HG03521 (cell line): ENCODE results near the gene GINS1.
"Not testable (repeated sequence)": the region's sequence is repeated elsewhere in the genome, so short reads cannot be mapped to it uniquely, and the experiment has no call there.

Experiments used
- ATAC-seq: cut with Tn5 transposase; IDR thresholded peaks from one replicate; pipeline ENCODE4 v1.9.1; 2021; ENCODE audit warnings: mild to moderate bottlenecking, moderate library complexity; ENCODE audit not compliant: unreplicated experiment

The GINS1 gene

DNA sequence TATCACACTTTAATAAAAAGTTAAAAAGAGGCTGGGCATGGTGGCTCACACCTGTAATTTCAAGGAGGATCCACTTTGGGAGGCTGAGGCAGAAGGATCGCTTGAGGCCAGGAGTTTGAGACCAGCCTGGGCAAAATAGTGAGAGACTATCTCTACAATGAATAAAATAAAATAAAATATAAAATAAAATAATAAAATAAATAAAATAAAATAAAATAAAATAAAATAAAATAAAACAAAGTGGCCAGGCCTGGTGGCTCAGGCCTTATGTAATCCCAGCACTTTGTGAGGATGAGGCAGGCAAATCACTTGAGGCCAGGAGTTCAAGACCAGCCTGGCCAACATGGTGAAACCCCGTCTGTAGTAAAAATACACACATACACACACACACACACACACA is 65.8 kb downstream of the GINS1 start:
- not testable (repeated sequence) for ATAC-seq

DNA sequence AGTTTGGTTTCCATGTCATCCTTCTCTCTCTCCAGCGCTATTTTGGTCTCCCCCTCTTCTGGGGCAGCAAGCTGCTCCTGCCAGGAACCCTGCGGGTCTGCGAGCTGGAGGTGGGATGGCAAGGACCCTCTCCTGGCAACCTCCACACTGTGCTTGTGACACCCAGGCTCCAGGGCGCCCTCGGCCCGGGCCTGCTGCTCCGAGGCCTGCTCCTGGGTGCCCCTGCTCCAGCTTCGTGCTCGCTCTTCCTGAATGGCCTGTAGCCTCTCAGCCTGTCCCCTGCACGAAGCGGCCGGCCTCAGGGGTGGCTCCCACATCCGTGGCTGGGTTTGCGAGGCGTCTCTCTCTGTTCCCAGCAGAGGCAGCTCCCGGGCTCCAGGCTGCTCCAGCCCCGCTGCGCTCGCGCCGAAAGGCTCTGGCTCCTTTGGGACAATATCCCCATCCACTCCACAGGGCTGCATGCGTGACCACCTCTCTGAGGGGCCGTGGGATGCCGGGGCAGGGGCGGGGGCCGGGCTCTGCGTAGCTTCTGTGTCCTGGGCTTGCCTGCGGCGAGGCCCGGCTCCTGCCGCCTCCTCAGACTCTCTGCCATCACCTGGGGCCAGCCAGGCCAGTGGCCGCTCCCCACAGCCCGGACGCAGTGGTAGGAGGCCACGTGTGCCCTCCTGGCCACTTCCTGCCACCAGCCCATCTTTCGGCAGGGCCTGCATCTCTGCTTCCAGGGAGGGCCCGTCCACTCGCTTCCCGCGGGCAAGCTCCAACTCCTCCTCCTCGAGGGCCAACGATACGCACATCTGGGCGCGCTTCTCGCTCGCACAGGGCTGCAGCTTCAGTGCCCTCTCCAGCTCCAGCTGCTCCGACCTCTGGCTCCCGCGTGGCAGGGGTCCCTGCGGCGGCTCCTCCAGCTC is 68.9 kb downstream of the GINS1 start:
- no peak for ATAC-seq

DNA sequence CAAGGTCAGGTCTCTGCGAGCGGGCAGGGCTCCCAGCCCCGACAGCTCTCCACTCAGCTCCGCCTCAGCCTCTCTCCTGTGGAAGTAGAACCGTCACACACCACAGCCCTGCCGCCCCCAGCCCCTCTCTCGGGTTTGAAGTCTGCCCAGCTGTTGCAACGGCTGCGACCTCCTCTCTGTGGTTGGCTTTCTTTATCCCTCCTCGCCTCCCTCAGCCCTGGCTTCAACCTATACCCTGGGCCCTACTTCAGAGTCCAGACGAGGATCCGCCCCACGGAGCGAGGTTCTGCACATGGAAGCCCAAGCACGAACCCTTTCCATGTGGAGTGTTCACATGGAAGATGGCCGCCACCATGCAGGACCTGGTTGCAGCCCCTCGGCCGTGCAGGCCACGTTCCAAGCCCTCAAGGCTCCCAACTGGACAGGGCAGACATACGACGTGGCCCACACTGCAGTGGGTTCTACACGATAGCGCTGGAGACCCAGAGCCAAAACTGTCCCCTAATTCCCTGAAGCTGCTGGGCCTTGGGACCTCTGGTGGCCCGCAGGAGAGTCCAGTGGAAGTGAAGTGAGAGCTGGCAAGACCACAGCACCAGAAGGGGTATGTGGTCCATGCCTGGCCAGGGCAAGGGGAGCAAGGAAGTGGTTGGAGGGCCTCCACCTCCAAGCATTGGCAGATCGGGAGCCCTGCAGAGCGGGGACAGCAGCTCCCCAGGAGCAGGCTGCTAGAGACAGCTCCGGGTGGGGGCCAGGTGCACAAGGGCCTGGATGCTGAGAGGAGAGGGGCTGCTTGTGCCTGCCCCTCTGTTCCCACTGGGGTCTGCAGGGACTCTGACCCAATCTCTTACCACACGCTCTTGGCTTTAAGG is 69.8 kb downstream of the GINS1 start:
- ATAC-seq, result no peak

- no peak for ATAC-seq
These were observed 71.6 kb downstream of the GINS1 start for GRCh38 chr20:25478889-25479568.

DNA sequence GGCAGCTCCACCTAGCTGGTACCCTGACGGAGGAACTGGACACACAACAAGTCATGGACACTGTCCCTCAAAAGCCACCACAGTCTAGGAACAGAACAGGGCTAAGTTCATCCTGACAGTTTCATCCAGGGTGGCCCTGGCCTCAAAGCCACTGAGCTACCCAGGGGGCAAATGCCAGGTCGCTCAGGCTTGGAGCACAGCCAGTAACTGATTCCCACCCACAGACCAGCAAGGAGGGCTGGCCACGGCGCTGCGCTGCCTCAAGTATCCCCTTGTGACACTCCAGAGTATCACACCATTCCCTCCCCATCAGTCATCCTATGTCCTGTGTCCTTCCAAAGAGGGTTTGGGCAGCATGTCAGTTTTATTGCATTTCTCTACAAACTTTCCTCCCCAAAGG is 72.2 kb downstream of the GINS1 start:
- no peak for ATAC-seq

DNA sequence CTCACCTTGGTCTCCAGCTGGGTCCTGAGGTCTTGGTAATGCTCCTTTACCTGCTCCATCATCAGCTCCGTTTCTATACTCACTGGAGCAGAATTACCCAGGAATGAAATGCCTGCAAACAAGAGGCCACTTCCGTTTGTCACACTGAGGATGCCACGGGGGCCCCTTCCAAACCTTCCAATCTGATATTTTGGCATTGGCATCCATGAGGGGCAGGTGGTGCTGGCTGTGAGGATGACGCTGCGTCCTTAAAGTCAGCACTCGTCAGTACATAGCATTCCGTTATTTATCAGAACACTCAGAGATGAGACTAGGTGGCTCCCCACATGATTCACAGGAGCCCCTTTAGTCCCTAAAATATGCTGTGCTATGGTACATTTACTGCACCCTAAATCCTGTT is 72.7 kb downstream of the GINS1 start:
- no peak for ATAC-seq

DNA sequence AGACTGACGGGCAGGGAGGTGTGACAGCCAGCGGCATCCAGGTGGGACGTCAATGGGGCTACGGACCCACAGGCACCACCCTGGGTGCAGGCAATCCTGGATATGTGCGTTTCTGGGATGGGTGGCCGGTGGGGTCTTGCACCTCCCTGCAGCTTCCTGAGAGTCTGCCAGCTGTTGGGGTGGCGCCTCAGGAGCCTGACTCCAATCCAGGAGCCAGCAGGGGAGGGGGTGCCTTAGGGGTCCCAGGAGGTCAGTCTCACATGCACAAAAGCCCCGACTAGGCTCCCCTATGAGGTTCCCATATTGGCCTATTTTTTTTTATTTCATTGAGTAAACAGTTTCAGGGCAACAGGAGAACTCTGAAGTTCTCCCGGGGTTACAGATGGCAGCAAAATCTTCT is 73.3 kb downstream of the GINS1 start:
- no peak for ATAC-seq

DNA sequence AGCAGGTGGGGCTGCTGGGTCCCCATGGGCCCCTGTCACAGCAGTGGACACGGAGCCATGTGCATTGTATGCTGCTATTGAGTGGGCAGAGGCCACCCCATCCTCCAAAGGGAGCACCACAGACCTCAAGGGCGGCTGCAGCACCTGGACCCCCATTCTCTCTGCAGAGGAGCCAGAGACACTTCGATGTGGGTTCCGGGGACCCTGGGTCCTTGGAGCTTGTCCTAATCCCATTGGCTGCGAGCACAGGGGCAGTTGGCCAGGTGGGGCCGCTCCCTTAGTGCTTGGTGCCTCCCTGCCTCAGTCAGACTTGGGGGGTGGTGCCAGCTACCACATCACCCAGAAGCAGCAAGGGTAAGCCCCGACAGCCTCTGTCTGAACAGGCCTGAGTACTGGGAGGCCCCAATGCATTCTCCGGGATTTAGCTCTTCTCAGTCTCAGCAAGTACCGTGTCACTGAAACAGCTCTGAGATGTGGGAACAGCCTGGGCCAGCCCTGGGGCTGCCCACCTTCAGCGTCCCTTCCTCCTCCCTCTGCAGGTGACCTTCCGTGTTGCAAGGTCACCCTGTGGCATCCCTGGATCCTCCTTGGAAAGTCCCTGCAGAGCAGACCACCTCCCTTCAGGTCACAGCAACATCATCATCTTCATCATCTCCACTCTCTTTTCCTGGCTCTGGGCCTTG is 73.9 kb downstream of the GINS1 start:
- ATAC-seq, result no peak

- no peak for ATAC-seq
These were observed 74.4 kb downstream of the GINS1 start for GRCh38 chr20:25481918-25482253.

DNA sequence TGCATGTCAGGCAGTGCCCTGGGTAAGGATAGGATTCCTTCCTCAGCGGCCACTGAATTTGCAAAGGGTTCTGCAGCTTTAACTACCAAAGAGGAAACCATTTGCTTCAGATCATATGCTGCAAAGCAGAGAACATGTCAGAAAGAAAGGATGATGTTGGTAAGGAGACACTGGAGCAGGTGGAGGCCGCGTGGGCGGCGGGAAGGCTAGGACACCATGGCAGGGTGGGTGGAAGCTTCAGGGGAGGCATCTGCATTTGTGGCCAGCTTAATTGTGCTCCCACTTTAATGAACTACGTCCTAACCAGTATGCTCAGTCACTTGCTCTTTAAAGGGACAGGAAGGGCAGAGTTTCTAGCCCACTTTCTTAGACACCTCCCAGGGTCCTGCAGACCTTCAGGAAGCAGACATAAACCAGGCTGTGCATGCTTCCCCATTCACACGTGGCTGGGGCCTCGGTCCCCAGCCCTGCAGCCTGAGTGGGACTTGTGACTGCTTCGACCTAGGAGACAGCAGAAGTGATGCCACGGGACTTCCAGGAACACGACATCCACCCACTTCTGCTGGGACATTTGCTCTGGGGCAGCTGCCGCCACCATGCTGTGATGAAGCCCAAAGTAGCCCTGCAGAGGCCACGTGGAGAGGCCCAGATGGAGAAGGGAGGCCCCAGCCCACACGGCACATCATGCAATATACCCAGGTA is 76.1 kb downstream of the GINS1 start:
- no peak for ATAC-seq

GRCh38 chr20:25484224-25484846 is 76.9 kb downstream of the GINS1 start:
- no peak for ATAC-seq

GRCh38 chr20:25484911-25485511 is 77.5 kb downstream of the GINS1 start:
- ATAC-seq, result no peak

DNA sequence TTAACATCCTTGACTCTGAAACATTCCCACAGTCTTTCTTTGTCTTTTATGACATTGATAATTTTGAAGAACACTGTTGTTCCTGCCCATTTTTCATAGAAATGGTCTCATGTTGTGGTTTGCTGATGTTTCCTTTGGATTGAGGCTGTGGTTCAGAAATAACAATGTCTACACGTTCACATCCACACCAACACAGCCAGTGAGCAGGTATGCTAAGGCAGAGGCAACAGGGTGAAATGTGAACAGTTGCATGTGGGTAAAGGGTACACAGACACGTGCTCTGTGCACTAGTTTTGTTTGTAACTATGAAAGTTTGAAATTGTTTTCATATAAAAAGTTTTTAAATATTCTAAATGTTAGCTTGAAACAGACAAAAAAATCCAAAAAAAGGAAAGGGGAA is 78.4 kb downstream of the GINS1 start:
- no peak for ATAC-seq

GRCh38 chr20:25486377-25486776 is 78.9 kb downstream of the GINS1 start:
- no peak for ATAC-seq

- no peak for ATAC-seq
These were observed 79.8 kb downstream of the GINS1 start for GRCh38 chr20:25487306-25487705.

DNA sequence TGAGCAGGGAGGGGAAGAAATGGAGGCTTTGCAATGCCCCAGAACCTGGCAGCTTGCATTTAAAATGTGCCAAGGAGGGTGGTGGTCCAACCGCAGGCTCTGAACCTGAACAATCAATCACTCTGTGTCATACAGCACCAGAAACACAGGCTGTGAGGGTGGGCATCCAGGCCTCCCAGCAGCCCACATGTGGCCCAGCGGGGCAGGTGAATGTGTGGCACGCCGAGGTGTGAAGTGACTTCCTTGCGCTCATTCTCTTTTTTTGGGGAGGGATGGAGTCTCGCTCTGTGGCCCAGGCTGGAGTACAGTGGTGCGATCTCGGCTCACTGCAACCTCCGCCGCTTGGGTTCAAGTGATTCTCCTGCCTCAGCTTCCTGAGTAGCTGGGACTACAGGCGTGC is 80.5 kb downstream of the GINS1 start:
- ATAC-seq, result no peak

- ATAC-seq, result no peak
These were observed 81.9 kb downstream of the GINS1 start for GRCh38 chr20:25489221-25489871.

GRCh38 chr20:25490656-25491445 is 83.4 kb downstream of the GINS1 start:
- no peak for ATAC-seq
